ENCODE measurements around the gene IL17RC.
"Not testable (repeated sequence)": the region's sequence is repeated elsewhere in the genome, so short reads cannot be mapped to it uniquely, and the experiment has no call there.

Gene IL17RC

GRCh38 chr3:9893739-9894138 is 23.2 kb upstream of the IL17RC start:
- no peak for TF ChIP-seq CTCF (IDR thresholded peaks at IDR 0.05; ENCODE audit: control extremely low read depth, extremely low read depth, low read depth, missing control alignments)
- CTCF ChIA-PET, result interaction anchor here (1.3 to 2.5 kb wide), 4 partner anchors 8 to 39 kb away, joined by 3 to 9 read pairs (median 8); partner anchors contain the start of genes CRELD1 and IL17RE
- POLR2A ChIA-PET, result interaction anchor here (0.6 to 0.7 kb wide), 3 partner anchors 11 to 32 kb away, joined by 3 to 5 read pairs (median 3); no protein-coding TSS in a partner anchor
- DNase-seq (ENCODE audit: extremely low spot score), result no peak

GRCh38 chr3:9895715-9896114 is 21.2 kb upstream of the IL17RC start:
- DNase-seq (ENCODE audit: extremely low spot score); POLR2A ChIA-PET: not testable (repeated sequence)
- CTCF ChIA-PET, result interaction anchor here (1.1 to 2.5 kb wide), 2 partner anchors 15 to 37 kb away, joined by 3 to 9 read pairs; partner anchors contain the start of gene CRELD1

GRCh38 chr3:9896755-9897407 is 20.0 kb upstream of the IL17RC start:
- DNase-seq (ENCODE audit: extremely low spot score); POLR2A ChIA-PET: not testable (repeated sequence)
- CTCF ChIA-PET, result interaction anchor here (1.1 to 1.5 kb wide), 2 partner anchors 34 to 36 kb away, joined by 3 to 4 read pairs; no protein-coding TSS in a partner anchor

- ChIA-PET CTCF (interaction anchor here (1.0 to 1.5 kb wide), 3 partner anchors 13 to 35 kb away, joined by 3 to 4 read pairs (median 3); no protein-coding TSS in a partner anchor), POLR2A (no interaction called here)
- DNase-seq (ENCODE audit: extremely low spot score), result no peak
- TF ChIP-seq CTCF (IDR thresholded peaks at IDR 0.05; ENCODE audit: control extremely low read depth, extremely low read depth, low read depth, missing control alignments), result no peak
These were observed 19.2 kb upstream of the IL17RC start for GRCh38 chr3:9897408-9898372.

GRCh38 chr3:9898467-9899241 is 18.2 kb upstream of the IL17RC start:
- POLR2A ChIA-PET, result no interaction called here
- CTCF ChIA-PET, result interaction anchor here (1.0 to 1.5 kb wide), 2 partner anchors 12 to 34 kb away, joined by 3 to 4 read pairs; no protein-coding TSS in a partner anchor
- no peak for TF ChIP-seq CTCF (IDR thresholded peaks at IDR 0.05; ENCODE audit: control extremely low read depth, extremely low read depth, low read depth, missing control alignments)
- DNase-seq (ENCODE audit: extremely low spot score), result no peak

GRCh38 chr3:9899289-9899791 is 17.6 kb upstream of the IL17RC start:
- ChIA-PET POLR2A (no interaction called here), CTCF (interaction anchor here (1.4 kb wide), 1 partner anchor 9 kb away, joined by 3 read pairs; no protein-coding TSS in a partner anchor)
- no peak for DNase-seq (ENCODE audit: extremely low spot score)
- TF ChIP-seq CTCF (IDR thresholded peaks at IDR 0.05; ENCODE audit: control extremely low read depth, extremely low read depth, low read depth, missing control alignments), result no peak

GRCh38 chr3:9900965-9901415 is 15.9 kb upstream of the IL17RC start:
- ChIA-PET POLR2A (interaction anchor here (0.7 kb wide), 1 partner anchor 376 kb away, joined by 6 read pairs; no protein-coding TSS in a partner anchor), CTCF (interaction anchor here (1.3 to 3.5 kb wide), 4 partner anchors 8 to 24 kb away, joined by 3 to 25 read pairs (median 5); partner anchors contain the start of gene JAGN1)
- not testable (repeated sequence) for DNase-seq (ENCODE audit: extremely low spot score)
